GM15510 (cell line): ENCODE results near the gene CACNB2.

ENCODE experiments used
- POLR2A ChIP-seq: IDR thresholded peaks from 3 replicates; pipeline ENCODE4 v1.6.1; 2011; ENCODE audit warnings: borderline replicate concordance; ENCODE audit not compliant: insufficient read length; ENCODE audit errors: extremely low read depth

CACNB2 gene

GRCh38 chr10:18319628-18320027 is 179.4 kb downstream of the CACNB2 start:
- TF ChIP-seq POLR2A, result no peak

DNA sequence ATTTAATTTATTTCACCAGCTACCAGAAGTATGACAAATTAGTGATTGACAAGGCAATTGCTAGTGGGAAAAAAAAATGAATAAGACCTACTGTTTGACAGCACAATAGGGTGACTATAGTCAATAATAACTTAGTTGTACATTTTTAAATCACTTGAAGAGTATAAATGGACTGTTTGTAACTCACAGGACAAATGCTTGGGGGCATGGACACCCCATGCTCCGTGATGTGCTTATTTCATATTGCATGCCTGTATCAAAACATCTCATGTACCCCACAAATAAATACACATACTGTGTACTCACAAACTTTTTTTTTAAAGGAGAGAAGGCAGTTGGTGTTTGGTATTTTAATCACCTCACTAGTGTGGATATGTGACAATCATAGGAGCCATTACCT is 181.1 kb downstream of the CACNB2 start:
- no peak for TF ChIP-seq POLR2A

DNA sequence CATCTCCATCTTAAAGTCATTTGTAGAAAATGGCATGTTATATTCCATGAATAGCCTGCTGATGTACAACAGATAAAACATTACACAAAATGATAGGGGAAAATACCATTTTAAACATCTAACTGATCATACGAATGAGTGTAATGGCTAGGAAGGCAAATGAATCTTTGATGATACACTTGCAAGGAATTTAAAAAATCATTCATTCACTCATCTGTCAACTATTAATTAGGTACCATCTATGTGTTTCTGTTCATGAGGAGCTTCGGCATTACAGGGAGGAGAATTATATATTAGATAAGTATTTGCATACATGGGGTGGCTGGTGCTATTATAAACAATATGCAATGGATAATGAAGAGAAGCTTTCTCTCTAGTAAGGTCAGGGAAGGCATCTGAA is 183.7 kb downstream of the CACNB2 start:
- no peak for TF ChIP-seq POLR2A

- TF ChIP-seq POLR2A, result no peak
These were observed 185.2 kb downstream of the CACNB2 start for GRCh38 chr10:18325410-18325809.

- no peak for TF ChIP-seq POLR2A
These were observed 185.8 kb downstream of the CACNB2 start for GRCh38 chr10:18325889-18326531.

GRCh38 chr10:18328941-18329340 is 188.7 kb downstream of the CACNB2 start:
- TF ChIP-seq POLR2A, result no peak

DNA sequence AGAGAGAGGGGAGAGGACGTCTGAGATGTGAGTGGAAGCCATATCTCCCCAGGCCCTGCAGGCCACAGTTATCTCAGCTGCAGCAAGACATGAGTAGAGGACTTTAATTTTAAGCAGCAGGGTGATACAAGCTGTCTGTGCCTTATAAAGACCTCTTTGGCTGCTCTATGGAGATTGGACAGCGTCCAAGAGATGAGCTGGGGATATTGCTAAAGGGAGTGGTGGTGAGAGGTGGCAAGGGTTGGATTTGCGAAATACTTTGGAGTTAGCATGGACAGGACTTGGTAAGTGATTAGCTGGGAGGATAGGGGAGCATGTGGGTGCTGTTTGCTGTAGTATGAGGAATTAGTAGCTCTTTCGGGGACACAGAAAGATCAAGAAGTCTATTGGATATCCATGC is 191.8 kb downstream of the CACNB2 start:
- no peak for TF ChIP-seq POLR2A

DNA sequence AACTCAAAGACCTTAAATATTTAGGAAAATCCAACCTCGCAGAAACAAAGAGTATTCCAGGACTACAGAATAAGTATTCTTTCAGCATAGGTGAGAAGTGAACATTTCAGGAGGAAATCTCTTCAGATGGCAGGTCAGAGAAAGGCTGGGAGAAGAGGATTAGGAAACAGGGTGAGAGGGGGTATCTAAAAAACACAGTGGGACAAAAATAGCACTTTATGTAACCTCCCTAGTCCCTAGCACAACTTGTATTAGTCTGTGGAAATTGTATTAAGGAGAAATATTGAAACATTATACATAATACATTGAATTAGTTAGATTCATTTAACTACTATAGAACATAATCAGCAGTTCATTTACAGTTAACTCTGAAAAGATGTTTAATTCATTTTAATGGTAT is 192.3 kb downstream of the CACNB2 start:
- no peak for TF ChIP-seq POLR2A

DNA sequence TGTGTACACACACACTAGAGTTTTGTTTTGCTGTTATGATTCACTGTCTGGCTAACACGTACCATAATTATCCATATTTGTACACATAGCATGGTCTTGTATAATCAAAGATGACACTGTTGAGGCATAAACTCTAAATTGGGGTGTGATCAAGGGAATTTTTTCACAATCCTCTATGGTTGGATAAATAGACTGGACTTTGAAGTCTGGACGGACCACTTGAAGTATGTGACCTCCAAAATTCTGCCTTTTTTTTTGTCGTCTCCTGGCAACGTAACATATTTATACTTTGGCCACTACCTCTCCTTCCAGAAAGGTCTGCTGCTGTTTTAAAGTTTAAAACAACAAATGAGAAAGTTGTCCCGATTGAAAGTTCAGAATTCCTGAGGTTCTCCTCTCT is 193.4 kb downstream of the CACNB2 start:
- TF ChIP-seq POLR2A, result no peak

- no peak for TF ChIP-seq POLR2A
These were observed 194.1 kb downstream of the CACNB2 start for GRCh38 chr10:18334116-18334867.

DNA sequence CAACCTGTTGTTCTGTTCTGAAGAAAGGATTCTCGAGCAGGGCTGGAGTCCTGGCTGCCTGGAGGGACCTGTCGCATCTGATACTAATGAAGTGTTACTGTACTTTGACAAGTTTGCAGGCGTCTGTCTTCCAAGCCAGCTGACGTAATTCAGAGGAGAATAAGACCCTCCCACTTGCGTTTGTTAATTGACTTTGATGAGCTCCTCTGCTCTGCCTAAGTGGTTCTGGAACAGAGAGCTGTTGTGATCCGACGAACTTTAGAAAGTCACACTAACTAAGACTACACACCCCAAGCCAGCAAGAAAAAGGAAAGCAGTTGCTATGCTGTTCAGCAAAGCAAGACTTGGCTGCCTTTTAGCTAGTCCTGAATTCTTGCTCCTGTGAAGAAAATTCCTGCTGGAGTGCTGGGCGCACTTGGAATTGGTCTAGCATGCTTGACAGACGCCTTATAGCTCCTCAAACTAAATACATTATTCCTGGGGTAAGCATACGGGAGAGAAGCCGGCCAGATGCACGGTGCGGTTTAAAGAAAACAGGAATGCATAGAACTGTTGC is 200.3 kb downstream of the CACNB2 start:
- TF ChIP-seq POLR2A, result no peak

DNA sequence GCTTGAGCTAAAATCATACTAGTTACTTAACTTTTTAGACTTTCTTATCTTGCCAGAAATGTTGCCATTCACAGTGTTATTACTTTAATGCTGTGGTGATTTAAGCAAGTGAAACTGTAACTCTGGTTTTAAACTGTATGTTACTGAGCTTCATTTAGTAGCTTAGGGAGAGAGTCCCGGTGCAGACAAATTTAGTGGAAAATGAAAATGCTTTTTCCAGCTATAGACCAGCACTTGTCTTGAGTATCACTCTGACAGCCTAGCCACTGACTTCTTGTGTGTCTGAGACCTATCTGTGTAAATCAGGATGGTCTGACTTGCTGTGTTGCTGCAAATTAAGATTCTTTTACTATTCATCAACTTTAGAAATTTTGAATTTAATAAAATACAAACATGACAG is 200.8 kb downstream of the CACNB2 start:
- no peak for TF ChIP-seq POLR2A

DNA sequence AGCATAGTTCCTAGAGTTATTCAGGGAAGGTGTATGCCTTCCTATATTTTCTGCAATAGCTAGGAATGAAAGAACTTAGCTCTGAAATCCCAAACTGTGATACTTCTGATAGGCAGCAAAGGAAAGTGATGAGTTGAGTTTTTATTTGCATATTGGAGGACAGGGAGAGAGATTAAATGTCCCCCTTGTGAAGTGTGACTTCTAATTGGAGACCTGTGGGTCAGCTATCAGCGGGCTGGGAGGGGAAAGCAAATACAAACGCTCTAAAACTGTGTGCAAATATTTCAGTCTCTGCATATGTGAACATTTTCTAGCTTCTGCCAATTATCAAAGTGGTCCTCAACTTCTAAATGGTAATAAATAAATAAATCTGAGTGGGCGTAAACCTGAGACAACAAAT is 203.3 kb downstream of the CACNB2 start:
- TF ChIP-seq POLR2A, result no peak

- TF ChIP-seq POLR2A, result no peak
These were observed 205.1 kb downstream of the CACNB2 start for GRCh38 chr10:18345308-18345707.

DNA sequence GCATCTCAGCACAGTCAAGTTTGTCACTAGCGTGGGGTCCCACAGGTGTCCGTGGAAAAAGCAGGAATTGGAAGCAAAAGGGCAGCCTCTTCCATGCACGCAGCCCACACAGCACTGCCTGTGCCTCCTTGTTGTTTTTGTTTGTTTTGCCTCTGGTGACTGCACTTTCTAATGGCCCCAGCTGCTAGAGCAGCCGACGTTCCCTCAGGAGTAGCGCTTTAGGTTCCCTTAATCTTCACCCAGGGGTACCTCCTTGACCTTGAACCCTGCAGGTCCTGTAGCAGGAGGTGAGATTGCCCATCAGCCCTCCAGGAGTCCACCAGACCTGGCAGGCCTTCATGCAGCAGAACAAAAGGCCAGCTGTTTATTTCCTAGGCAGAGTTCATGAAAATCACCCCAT is 210.1 kb downstream of the CACNB2 start:
- TF ChIP-seq POLR2A, result no peak

DNA sequence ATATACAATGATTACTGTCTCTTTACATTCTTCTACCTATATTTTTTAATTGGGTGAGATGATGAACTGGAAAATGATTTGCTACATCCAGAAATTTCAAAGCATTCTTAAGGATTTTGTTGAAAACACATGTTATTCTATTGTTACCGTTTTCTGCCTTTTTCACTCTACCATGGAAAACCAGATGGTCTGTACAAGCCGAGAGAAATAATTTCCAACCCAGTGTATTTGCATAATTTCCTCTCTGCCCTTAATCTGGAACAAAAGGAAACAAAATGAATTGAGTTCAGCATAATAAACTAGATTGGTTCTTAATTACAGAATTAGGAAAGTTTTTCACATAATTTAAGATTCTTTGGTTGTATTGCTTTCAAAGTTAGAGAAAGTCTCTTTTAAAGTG is 211.2 kb downstream of the CACNB2 start:
- no peak for TF ChIP-seq POLR2A

DNA sequence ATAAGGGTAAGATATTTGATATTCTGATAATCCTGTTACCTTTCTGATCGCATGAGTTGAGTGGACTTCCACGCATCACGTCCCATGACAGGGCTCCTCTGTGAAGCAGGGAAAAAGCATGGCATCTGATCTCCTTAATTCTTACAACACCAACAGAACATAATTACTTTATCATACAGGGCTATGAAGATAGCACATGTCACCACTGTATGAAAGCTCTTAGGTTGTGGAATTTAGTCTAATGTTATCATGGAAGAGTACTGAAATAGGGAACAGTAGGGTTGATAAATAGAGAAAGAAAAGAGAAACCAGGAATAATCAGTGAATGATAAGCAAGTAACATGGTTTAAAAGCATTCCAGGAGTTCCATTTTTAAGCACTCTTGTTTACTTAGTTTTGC is 212.0 kb downstream of the CACNB2 start:
- TF ChIP-seq POLR2A, result no peak

- TF ChIP-seq POLR2A, result no peak
These were observed 219.6 kb downstream of the CACNB2 start for GRCh38 chr10:18359812-18360211.
